CD4-positive, alpha-beta T cell (primary cell): ENCODE data around the gene MOGAT3. TPM values are rescaled to one million over a fixed set of nuclear protein-coding genes. Genes with fewer than 3 reads are reported as not detected.
A peak's percentile ranks its signal among the peaks of the same experiment; 100 is the strongest.

Experiments
- ATAC-seq: fragments of 200-7000 bp; cut with Tn5 transposase; one replicate; pipeline ENCODE4 v1.10.0; 2022; ENCODE audit warnings: mild to moderate bottlenecking; ENCODE audit not compliant: poor library complexity
- CTCF ChIA-PET: fragments of 350-600 bp; sonication (Branson Sonifier 250); formaldehyde crosslinking; loops from one replicate; lab custom pipeline; 2021; ENCODE audit warnings: antibody characterized with exemption, inconsistent platforms; lab: Charles Lee
- POLR2A ChIA-PET: fragments of 350-600 bp; sonication (Branson Sonifier 250); formaldehyde crosslinking; loops from one replicate; lab custom pipeline; 2021; ENCODE audit warnings: antibody characterized with exemption, inconsistent platforms; lab: Charles Lee
- DNase-seq, 14 experiments: peaks; one replicate each; pipeline ENCODE4 v3.0.0-alpha.2; 2013 to 2020; ENCODE audit warnings: mixed read lengths in 2 of 14
- H3K27ac ChIP-seq, 2 donors: one replicate each; pipeline versions ENCODE4 v1.5.1 to v1.7.0; 2013; ENCODE audit warnings: low read length in 2 of 2, low read depth in 1 of 2, mild to moderate bottlenecking in 1 of 2
- H3K27me3 ChIP-seq, 2 experiments: 1 replicate in 1 of 2; 2 replicates in 1 of 2; pipeline versions ENCODE4 v1.6.1 to v1.7.0; 2013; ENCODE audit warnings: low read length in 2 of 2, control low read depth in 1 of 2, mild to moderate bottlenecking in 1 of 2, moderate library complexity in 1 of 2; ENCODE audit not compliant: insufficient read depth in 2 of 2, control insufficient read depth in 1 of 2
- H3K36me3 ChIP-seq: one replicate; pipeline ENCODE4 v1.6.1; 2013; ENCODE audit warnings: low read length, control low read depth; ENCODE audit not compliant: insufficient read depth
- H3K4me1 ChIP-seq: one replicate; pipeline ENCODE4 v1.6.1; 2013; ENCODE audit warnings: low read length, control low read depth; ENCODE audit not compliant: insufficient read depth
- H3K4me3 ChIP-seq: one replicate; pipeline ENCODE4 v1.5.1; 2013; ENCODE audit warnings: mild to moderate bottlenecking, low read length, moderate library complexity
- H3K9me3 ChIP-seq, 2 experiments: 1 replicate in 1 of 2; 2 replicates in 1 of 2; pipeline versions ENCODE4 v1.6.1 to v1.7.0; 2013; ENCODE audit warnings: low read length in 2 of 2, mild to moderate bottlenecking in 2 of 2, control low read depth in 1 of 2, moderate library complexity in 1 of 2; ENCODE audit not compliant: control insufficient read depth in 1 of 2, insufficient read depth in 1 of 2
- H3K27ac Mint-ChIP-seq: one replicate; pipeline ENCODE4 v1.8.0; 2020; ENCODE audit warnings: mixed read lengths
- H3K27me3 Mint-ChIP-seq: one replicate; pipeline ENCODE4 v1.8.0; 2021; ENCODE audit warnings: mixed read lengths
- H3K36me3 Mint-ChIP-seq: one replicate; pipeline ENCODE4 v1.8.0; 2021; ENCODE audit warnings: low read depth, mixed read lengths
- H3K4me1 Mint-ChIP-seq: one replicate; pipeline ENCODE4 v1.8.0; 2021; ENCODE audit warnings: low read depth, mixed read lengths
- H3K4me3 Mint-ChIP-seq: one replicate; pipeline ENCODE4 v1.8.0; 2020; ENCODE audit warnings: mild to moderate bottlenecking, mixed read lengths
- H3K9me3 Mint-ChIP-seq: one replicate; pipeline ENCODE4 v1.8.0; 2020; ENCODE audit warnings: mixed read lengths
- intact Hi-C, 2 experiments: fragments of 100-400 bp; cut with DNase I in 1 of 2; cut with micrococcal nuclease in 1 of 2; formaldehyde crosslinking; loops; one replicate each; pipeline versions ENCODE4 v1.15.1 to v1.9.0; 2023 to 2025; cut with DNase I, micrococcal nuclease
- total RNA-seq, 174 experiments: library from RNA in 2 of 174; stranded (reverse) in 2 of 174; gene quantifications; one replicate each; pipeline ENCODE4 v1.2.3 and lab custom pipeline; 2021 to 2026
- TF ChIP-seq, protein P1 (sequence below): fragments of 200-600 bp; IDR thresholded peaks from one replicate; pipeline ENCODE4 v1.8.0; 2022; ENCODE audit warnings: antibody characterized with exemption, mild to moderate bottlenecking

MOGAT3 gene
- total RNA-seq, 2 experiments from 2014 or later = 0.11 TPM; not detected in 1

DNA sequence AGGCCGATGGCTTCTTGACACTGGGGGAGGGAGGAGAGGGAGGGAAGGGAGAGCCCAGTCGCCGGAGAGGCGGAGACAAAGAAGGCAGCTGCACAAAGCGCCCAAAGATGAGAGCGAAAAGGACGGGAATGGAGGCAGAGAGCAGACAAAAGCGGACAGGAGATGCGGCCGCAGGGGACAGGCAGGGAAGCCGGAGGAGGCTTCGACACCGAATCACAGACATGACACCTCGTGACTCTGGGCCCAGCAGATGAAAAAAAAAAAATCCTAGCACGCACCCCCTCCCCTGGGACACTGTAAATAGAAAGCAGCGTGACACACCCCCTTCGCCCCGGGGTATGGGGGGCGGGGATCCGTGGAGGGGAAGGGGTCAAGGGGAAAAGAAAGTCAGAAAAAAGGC lies 21.7 kb downstream of the MOGAT3 start:
- H3K9me3 Mint-ChIP-seq = no peaks in the 10 kb centered on the region
- Histone ChIP-seq H3K9me3 (peaks cover 0 to 5% of the 10 kb centered on the region in 2 experiments), H3K27ac (no peak overlapping the region), H3K4me3 (no peak overlapping the region), H3K27me3 (peaks cover 69 to 78% of the 10 kb centered on the region in 2 experiments), H3K36me3 (no peaks in the 10 kb centered on the region), H3K4me1 (peaks cover 28% of the 10 kb centered on the region)
- intact Hi-C loops = no loop called here
- ATAC-seq = no peak
- H3K4me1 Mint-ChIP-seq = peaks cover 11% of the 10 kb centered on the region
- TF ChIP-seq, protein P1, sequence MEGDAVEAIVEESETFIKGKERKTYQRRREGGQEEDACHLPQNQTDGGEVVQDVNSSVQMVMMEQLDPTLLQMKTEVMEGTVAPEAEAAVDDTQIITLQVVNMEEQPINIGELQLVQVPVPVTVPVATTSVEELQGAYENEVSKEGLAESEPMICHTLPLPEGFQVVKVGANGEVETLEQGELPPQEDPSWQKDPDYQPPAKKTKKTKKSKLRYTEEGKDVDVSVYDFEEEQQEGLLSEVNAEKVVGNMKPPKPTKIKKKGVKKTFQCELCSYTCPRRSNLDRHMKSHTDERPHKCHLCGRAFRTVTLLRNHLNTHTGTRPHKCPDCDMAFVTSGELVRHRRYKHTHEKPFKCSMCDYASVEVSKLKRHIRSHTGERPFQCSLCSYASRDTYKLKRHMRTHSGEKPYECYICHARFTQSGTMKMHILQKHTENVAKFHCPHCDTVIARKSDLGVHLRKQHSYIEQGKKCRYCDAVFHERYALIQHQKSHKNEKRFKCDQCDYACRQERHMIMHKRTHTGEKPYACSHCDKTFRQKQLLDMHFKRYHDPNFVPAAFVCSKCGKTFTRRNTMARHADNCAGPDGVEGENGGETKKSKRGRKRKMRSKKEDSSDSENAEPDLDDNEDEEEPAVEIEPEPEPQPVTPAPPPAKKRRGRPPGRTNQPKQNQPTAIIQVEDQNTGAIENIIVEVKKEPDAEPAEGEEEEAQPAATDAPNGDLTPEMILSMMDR = no peak
- peak overlapping the region; percentile 54 for H3K4me3 Mint-ChIP-seq
- no peaks in the 10 kb centered on the region for H3K36me3 Mint-ChIP-seq
- H3K27me3 Mint-ChIP-seq = peaks cover 76% of the 10 kb centered on the region
- no peak overlapping the region for H3K27ac Mint-ChIP-seq
- CTCF ChIA-PET = no interaction called here
- POLR2A ChIA-PET = no interaction called here
- DNase-seq = peak in 1 of 14 experiments; percentile 21

GRCh38 chr7:101177644-101178043 lies 23.2 kb downstream of the MOGAT3 start:
- TF ChIP-seq, protein P1 = no peak
- ChIA-PET CTCF (interaction anchor here (1.4 kb wide), 1 partner anchor 34 kb away, joined by 7 read pairs; no protein-coding TSS in a partner anchor), POLR2A (interaction anchor here (1.0 to 1.2 kb wide), 2 partner anchors 9 to 12 kb away, joined by 3 to 4 read pairs; partner anchors contain the start of gene VGF)
- Mint-ChIP-seq H3K4me3 (no peak overlapping the region), H3K27ac (no peak overlapping the region), H3K4me1 (peaks cover 24% of the 10 kb centered on the region), H3K36me3 (no peaks in the 10 kb centered on the region), H3K9me3 (no peaks in the 10 kb centered on the region), H3K27me3 (peaks cover 87% of the 10 kb centered on the region)
- Histone ChIP-seq H3K9me3 (peaks cover 0 to 19% of the 10 kb centered on the region in 2 experiments), H3K4me3 (no peak overlapping the region), H3K4me1 (peaks cover 42% of the 10 kb centered on the region), H3K36me3 (no peaks in the 10 kb centered on the region), H3K27ac (no peak overlapping the region), H3K27me3 (peaks cover 82 to 91% of the 10 kb centered on the region in 2 experiments)
- DNase-seq (no peak), ATAC-seq (no peak)
- intact Hi-C loops = no loop called here

GRCh38 chr7:101175664-101176063 lies 25.2 kb downstream of the MOGAT3 start:
- Histone ChIP-seq H3K27me3 (peaks cover 89 to 97% of the 10 kb centered on the region in 2 experiments), H3K4me1 (peaks cover 58% of the 10 kb centered on the region)

More at GRCh38 chr7:101175664-101176063, 25.2 kb downstream of the MOGAT3 start:
- Histone ChIP-seq H3K9me3 (peaks cover 0 to 30% of the 10 kb centered on the region in 2 experiments), H3K27ac (no peak overlapping the region), H3K4me3 (no peak overlapping the region), H3K36me3 (no peaks in the 10 kb centered on the region)
- H3K9me3 Mint-ChIP-seq = no peaks in the 10 kb centered on the region
- H3K4me1 Mint-ChIP-seq = peaks cover 39% of the 10 kb centered on the region
- no peak overlapping the region for H3K27ac Mint-ChIP-seq
- no peak overlapping the region for H3K4me3 Mint-ChIP-seq
- POLR2A ChIA-PET = no interaction called here
- CTCF ChIA-PET = interaction anchor here (1.1 kb wide), 2 partner anchors 17 to 23 kb away, joined by 3 read pairs; no protein-coding TSS in a partner anchor
- ATAC-seq (no peak), DNase-seq (no peak)
- H3K36me3 Mint-ChIP-seq = no peaks in the 10 kb centered on the region
- intact Hi-C loops = no loop called here
- TF ChIP-seq, protein P1 = no peak
- H3K27me3 Mint-ChIP-seq = peaks cover 86% of the 10 kb centered on the region
